HL-60/S4 treated with phorbol 12-myristate 13-acetate at 8.2 ng/mL for 4 days and 3 days (cell line): ENCODE data around the gene ACO2.
"Not testable (repeated sequence)": the region's sequence is repeated elsewhere in the genome, so short reads cannot be mapped to it uniquely, and the experiment has no call there.

Source experiments
- in situ Hi-C: fragments of 300-500 bp; cut with MboI; formaldehyde crosslinking; loops from 2 replicates; pipeline ENCODE4 v1.15.0; 2022; ENCODE audit warnings: low sequenced_read_pairs

Gene ACO2

DNA sequence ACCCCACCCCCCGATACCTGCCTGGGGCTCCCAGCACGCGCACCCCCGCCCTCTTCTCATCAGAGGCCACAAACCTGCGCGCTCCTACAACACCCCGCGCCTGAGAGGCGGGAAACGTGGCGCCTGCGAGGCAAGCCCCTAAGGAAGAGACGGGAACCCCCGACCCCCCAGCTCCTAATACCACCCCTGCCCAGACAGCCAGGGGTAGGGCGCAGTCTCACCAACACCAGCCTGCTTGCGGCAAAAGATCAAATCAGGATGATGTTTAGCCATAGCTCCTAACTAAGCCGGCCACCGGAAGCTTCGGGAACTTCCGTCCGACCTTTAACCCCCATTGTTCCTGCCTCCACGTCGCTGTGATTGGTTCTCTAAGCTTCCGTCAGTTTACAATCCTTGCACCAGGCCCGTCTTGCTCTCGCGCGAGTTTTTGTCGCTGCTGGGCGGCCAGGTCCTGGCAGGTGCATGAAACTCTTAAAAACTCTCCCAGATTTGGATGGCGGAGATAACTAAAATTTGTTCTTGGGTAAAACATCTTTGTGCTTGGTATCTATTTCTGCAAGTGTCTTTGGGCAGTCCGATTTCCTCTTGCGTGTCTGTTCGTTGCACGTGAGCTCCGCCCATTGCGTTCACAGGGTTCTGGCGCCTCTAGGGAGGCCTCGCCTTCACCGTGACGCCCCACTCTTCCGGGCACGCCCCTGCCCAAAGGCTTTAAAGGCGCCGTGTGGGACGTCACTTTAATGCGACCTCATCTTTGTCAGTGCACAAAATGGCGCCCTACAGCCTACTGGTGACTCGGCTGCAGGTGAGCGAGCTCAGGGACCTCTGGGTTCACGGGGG is at the start of gene ACO2, which contains the start of gene PHF5A:
Gene ACO2, plus strand, starts transcription at position 737 of the 837 bp plus-strand sequence. Its CDS starts 30 bp downstream, at position 767.
Gene PHF5A, minus strand, starts transcription at position 312 of the 837 bp plus-strand sequence. Its CDS starts 39 bp downstream, at position 273.
- in situ Hi-C loops, result no loop called here

- in situ Hi-C loops, result no loop called here
These were observed 43.1 kb upstream of the ACO2 start for GRCh38 chr22:41425660-41426365.

DNA sequence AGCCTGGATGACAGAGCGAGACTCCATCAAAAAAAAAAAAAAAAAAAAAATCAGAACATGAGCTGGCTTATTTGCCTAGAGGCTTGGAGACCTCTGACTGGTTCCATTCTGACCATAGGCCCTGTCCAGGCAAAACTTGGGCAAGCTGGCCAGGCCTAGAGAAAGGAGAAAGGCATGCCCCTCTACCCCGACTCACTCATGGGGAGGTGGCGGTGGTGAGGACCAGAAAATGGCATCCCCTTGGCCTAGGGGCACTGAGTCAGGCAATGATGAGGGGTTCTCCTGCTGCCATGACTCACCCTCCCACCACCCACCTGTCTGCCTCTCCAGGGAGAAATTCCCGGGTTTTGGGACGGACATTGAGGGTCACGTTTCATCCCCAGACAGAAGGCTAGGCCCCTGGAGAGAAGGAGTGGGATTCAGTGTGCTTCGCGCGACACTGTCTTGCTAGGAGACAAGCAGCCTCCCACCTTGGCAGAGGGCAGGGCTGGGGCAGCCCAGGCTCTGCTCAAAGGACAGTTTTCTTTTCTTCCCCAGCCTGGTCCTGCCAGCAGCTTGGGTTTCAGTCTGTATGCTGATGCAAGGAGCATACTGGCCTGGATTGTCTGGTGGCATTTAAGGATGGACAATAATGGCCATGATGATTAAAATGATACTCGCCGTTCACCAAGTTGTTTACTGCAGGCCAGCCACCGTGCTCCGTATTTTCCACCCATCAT is 39.5 kb upstream of the ACO2 start:
- in situ Hi-C loops, result no loop called here

GRCh38 chr22:41429951-41430332 is 39.0 kb upstream of the ACO2 start:
- in situ Hi-C loops, result no loop called here

DNA sequence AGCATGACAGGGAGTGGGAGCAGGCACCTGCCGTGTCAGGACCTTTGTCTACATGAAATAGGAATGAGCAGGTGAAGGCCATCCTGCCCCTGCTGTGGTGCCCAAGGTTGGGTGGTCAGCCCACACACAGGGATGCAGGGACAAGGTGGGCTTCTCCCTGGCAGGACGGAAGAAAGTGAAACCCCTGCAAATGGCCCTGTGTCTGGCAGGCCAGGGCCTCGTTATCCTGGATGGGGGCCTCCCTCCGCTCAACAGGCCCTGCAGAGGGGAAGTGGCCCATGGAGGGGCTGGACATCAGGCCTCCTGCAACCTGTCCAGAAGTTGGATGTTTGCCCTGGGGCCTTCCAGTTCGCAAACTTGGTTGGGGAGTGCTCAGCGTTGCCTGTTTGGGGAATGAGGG is 37.3 kb upstream of the ACO2 start:
- in situ Hi-C loops, result no loop called here

GRCh38 chr22:41433480-41433879 is 35.4 kb upstream of the ACO2 start:
- in situ Hi-C loops, result not testable (repeated sequence)

DNA sequence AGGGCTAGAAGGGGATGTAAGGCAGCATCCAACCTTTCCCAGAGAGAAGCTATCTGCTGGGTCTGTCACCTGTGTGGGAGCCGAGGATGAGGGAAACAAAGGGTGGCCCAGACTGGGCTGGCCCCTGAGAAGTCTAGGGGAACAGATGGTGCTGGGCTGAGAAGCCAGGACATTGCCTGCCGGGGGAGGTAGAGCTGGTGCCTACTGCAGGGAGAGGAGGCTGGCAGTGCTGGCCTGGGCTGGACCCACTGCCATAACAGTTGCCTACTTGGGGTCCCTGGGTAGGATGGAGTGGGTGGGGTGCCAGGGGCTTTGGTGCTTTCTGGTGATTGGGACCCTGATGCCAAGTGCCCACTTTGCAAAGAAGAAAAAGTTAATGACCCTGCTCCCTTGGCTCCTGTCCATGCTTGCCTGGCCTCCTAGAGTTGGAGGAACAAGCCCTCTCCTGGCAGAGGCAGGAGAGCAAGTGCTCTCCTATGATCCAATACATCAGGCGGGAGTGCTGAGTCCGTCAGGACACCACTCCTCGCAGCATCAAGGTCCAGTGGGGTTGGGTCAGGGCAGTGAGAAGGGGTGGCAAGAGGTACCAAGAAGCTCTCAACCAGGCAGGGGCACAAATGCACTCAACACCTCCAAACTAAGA is 34.4 kb upstream of the ACO2 start:
- in situ Hi-C loops, result not testable (repeated sequence)

DNA sequence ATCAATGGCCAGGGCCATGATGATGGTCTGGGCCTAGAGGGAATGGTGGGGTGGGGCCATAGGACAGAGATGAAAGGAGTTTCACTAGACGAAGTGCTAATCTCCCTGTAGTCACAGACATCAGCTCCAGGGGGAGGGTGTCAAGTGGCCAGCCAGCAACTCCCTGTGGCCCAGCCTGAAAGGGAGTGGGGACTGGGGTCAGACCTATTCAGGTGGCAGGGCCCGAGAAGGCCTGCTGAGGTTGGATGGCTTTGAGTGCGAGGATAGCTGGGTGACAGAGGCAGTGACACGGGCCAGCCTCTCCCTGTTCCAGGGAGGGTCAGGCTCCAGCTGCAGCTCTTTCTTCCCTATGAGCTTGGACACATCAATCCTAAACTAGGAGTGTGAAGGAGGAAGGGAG is 33.4 kb upstream of the ACO2 start:
- in situ Hi-C loops, result no loop called here

GRCh38 chr22:41436322-41437113 is 32.4 kb upstream of the ACO2 start:
- in situ Hi-C loops, result no loop called here

DNA sequence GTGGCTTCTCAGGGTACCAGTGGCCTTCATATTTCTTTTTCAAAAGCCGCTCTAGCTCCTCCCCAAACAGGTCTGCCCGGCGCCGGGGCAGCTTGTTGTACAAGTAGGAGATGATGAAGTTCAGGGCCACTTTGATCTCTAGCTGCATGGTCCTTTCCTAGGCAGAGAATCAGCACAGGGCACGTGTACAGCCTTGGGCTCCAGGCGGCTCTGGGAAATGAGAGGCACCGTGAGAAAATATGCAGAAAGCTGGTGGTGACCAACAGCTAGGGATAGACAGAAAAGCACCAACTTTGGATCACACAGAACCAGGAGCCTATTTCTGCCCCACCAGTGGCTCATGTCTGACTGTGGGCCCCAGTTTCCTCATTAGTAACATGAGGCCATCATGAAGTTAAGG is 31.7 kb upstream of the ACO2 start:
- in situ Hi-C loops, result no loop called here

DNA sequence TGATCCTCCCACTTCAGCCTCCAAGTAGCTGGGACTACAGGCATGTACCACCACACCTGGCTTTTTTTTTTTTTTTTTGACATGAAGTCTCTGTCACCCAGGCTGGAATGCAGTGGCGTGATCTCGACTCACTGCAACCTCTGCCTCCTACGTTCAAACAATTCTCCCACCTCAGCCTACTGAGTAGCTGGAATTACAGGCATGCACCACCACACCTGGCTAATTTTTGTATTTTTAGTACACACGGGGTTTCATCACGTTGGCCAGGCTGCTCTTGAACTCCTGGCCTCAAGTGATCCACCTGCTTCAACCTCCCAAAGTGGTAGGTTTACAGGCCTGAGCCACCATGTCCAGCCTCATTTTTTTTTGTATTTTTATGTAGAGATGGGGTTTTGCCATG is 28.4 kb upstream of the ACO2 start:
- in situ Hi-C loops, result not testable (repeated sequence)

DNA sequence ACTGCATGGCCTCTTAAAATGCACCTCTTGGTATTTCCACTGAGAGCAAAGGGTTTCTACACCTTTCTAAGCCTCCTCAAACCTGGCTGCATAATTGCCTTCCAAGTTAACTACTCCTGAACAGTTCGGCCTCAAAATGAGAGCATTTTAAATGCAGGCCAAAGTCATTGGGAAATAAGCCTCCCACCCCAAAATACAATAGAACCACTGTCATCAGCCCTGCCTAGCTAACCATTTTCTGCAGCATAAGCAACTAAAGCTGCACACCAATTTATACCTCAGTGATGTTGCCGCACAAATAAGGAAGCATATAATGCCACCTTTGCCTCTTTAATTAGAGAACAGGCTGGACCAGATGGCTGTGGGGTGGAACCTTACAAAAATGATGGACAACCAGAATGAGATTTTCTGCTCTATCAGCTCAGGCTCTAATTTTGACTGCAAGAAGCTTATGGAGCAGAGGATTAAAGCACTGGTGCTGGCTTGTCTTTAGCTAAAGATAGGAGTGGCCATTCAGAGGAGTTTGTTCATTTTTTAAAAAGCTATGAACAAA is 26.6 kb upstream of the ACO2 start:
- in situ Hi-C loops, result no loop called here

DNA sequence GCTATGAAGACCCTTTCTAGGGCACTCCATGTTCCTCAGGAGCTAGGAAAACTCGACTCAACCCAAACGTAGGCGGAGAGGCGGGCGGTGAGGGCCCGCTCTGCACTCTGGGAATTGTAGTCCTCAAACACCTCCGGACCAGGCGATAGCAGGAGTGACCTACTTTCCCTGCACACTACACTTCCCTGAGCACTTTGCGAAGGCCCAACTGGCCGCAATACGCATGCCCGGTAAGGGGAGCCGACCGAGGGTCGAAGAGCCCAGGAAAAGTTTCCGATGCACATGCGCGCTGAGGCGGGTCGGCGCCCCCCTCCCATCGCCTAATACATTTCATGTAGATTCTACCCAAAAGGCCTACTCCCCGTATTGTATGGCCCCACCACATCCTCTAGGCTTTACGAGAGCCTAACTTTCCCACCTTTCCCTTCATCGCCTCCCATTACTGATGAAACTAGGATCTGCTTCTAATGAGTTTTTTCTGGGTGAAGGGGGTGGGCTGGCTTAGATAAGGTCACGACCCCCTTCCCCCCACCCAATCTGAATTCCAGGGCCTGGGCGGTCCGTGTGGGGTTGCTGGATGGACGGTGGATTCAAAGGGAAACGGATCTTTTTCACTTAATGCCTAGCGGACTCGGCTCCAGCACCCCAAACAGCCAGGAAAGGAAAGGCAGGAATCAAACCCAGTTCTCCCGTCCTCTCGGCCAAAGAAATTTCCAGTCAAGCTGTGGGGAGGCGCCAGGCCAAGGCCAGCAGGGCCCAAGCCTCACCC is 24.4 kb upstream of the ACO2 start:
- in situ Hi-C loops, result no loop called here

- in situ Hi-C loops, result no loop called here
These were observed 23.5 kb upstream of the ACO2 start for GRCh38 chr22:41445129-41446056.

GRCh38 chr22:41446057-41446501 is 22.8 kb upstream of the ACO2 start:
- in situ Hi-C loops, result no loop called here

- in situ Hi-C loops, result no loop called here
These were observed 22.1 kb upstream of the ACO2 start, which contains the start of gene TOB2 for GRCh38 chr22:41446639-41447434. Gene TOB2 (minus strand): TSS chr22:41446801. CDS start chr22:41437345, 9,456 bp downstream.
